ENCODE data around the gene P2RX2.

- TF ChIP-seq POLR2A (IDR thresholded peaks at IDR 0.05), result no peak
- TF ChIP-seq, protein P1, sequence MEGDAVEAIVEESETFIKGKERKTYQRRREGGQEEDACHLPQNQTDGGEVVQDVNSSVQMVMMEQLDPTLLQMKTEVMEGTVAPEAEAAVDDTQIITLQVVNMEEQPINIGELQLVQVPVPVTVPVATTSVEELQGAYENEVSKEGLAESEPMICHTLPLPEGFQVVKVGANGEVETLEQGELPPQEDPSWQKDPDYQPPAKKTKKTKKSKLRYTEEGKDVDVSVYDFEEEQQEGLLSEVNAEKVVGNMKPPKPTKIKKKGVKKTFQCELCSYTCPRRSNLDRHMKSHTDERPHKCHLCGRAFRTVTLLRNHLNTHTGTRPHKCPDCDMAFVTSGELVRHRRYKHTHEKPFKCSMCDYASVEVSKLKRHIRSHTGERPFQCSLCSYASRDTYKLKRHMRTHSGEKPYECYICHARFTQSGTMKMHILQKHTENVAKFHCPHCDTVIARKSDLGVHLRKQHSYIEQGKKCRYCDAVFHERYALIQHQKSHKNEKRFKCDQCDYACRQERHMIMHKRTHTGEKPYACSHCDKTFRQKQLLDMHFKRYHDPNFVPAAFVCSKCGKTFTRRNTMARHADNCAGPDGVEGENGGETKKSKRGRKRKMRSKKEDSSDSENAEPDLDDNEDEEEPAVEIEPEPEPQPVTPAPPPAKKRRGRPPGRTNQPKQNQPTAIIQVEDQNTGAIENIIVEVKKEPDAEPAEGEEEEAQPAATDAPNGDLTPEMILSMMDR (IDR thresholded peaks at IDR 0.05), result no peak
Measured at GRCh38 chr12:132587781-132588180, 30.8 kb upstream of the P2RX2 start.
